Neural progenitor cell (in vitro differentiated cells): ENCODE data around the gene RPS24.

ENCODE experiments used
- CTCF ChIP-seq: fragments of 200-600 bp; sonication (generic); IDR thresholded peaks from 2 replicates; pipeline ENCODE4 v1.5.1; 2017; ENCODE audit warnings: antibody characterized with exemption, mild to moderate bottlenecking
- EZH2 ChIP-seq: fragments of 200-600 bp; sonication (generic); IDR thresholded peaks from 2 replicates; pipeline ENCODE4 v1.6.1; 2017; ENCODE audit warnings: antibody characterized with exemption, mild to moderate bottlenecking, moderate library complexity
- EZH2phosphoT487 ChIP-seq: fragments of 200-600 bp; sonication (generic); IDR thresholded peaks from 2 replicates; pipeline ENCODE4 v1.6.1; 2017; ENCODE audit warnings: antibody characterized with exemption

- TF ChIP-seq CTCF (no peak), EZH2 (no peak), EZH2phosphoT487 (no peak)
Measured at GRCh38 chr10:78044179-78044578, 10.5 kb downstream of the RPS24 start.
